DND-41 (cell line): ENCODE data around the gene MOB3B.

Experiments
- ATAC-seq: fragments of 200-7000 bp; cut with Tn5 transposase; 3 replicates; pipeline ENCODE4 v1.9.1; 2021; ENCODE audit warnings: low read depth; ENCODE audit not compliant: insufficient read depth
- DNase-seq: peaks from one replicate; pipeline ENCODE4 v3.0.0-alpha.2; 2020
- H2AFZ ChIP-seq: 2 replicates; pipeline ENCODE4 v1.6.0; 2012; ENCODE audit warnings: low read depth, low read length
- H3K27ac ChIP-seq: 2 replicates; pipeline ENCODE4 v1.5.1; 2012; ENCODE audit warnings: low read length, inconsistent platforms
- H3K27me3 ChIP-seq: fragments of 200-600 bp; sonication (generic); 2 replicates; pipeline ENCODE4 v1.6.0; 2012; ENCODE audit warnings: low read length, mild to moderate bottlenecking, inconsistent platforms; ENCODE audit not compliant: insufficient read depth, poor library complexity
- H3K36me3 ChIP-seq: 2 replicates; pipeline ENCODE4 v1.5.1; 2012; ENCODE audit warnings: low read length, inconsistent platforms; ENCODE audit not compliant: insufficient read depth
- H3K4me1 ChIP-seq: 2 replicates; pipeline ENCODE4 v1.5.1; 2012; ENCODE audit warnings: mild to moderate bottlenecking, low read length; ENCODE audit not compliant: insufficient read depth
- H3K4me2 ChIP-seq: 2 replicates; pipeline ENCODE4 v1.6.0; 2012; ENCODE audit warnings: mild to moderate bottlenecking, moderate library complexity, low read length, inconsistent platforms; ENCODE audit not compliant: insufficient read depth
- H3K4me3 ChIP-seq, 2 experiments: fragments of 200-600 bp in 1 of 2; shearing (Covaris generic) in 1 of 2; 2 replicates each; pipeline ENCODE4 v1.5.1; 2012 to 2016; ENCODE audit warnings: inconsistent platforms in 2 of 2, low read length in 2 of 2, mild to moderate bottlenecking in 2 of 2, low read depth in 1 of 2, moderate library complexity in 1 of 2
- H3K79me2 ChIP-seq: 2 replicates; pipeline ENCODE4 v1.6.0; 2012; ENCODE audit warnings: low read length, inconsistent platforms; ENCODE audit not compliant: insufficient read depth
- H3K9ac ChIP-seq: 2 replicates; pipeline ENCODE4 v1.6.0; 2012; ENCODE audit warnings: low read depth, mild to moderate bottlenecking, inconsistent platforms, low read length, moderate library complexity
- H3K9me3 ChIP-seq: 2 replicates; pipeline ENCODE4 v1.5.1; 2012; ENCODE audit warnings: low read length, moderate library complexity, mild to moderate bottlenecking, inconsistent platforms; ENCODE audit not compliant: insufficient read depth, severe bottlenecking
- H4K20me1 ChIP-seq: 2 replicates; pipeline ENCODE4 v1.6.0; 2012; ENCODE audit warnings: low read length; ENCODE audit not compliant: insufficient read depth
- CTCF ChIP-seq: IDR thresholded peaks from 2 replicates; pipeline ENCODE4 v1.5.1; 2012; ENCODE audit warnings: borderline replicate concordance, low read length, moderate library complexity, mild to moderate bottlenecking; ENCODE audit not compliant: poor library complexity, severe bottlenecking; ENCODE audit errors: extremely low read depth
- EZH2 ChIP-seq: IDR thresholded peaks from 3 replicates; pipeline ENCODE4 v1.6.1; 2012; ENCODE audit warnings: borderline replicate concordance, low read depth, mild to moderate bottlenecking, moderate library complexity, low read length, inconsistent platforms; ENCODE audit not compliant: severe bottlenecking

Gene MOB3B

GRCh38 chr9:27372615-27373014 is 157.0 kb downstream of the MOB3B start:
- Histone ChIP-seq H3K4me2 (no peak overlapping the region), H3K9me3 (no peaks in the 10 kb centered on the region), H3K27ac (no peak overlapping the region), H3K36me3 (no peaks in the 10 kb centered on the region), H3K4me1 (no peaks in the 10 kb centered on the region), H2AFZ (no peak overlapping the region), H4K20me1 (no peaks in the 10 kb centered on the region), H3K4me3 (no peak overlapping the region), H3K9ac (no peak overlapping the region), H3K79me2 (no peaks in the 10 kb centered on the region), H3K27me3 (no peaks in the 10 kb centered on the region)
- DNase-seq (no peak), ATAC-seq (no peak)
- no peak for TF ChIP-seq EZH2
- no peak for TF ChIP-seq CTCF

GRCh38 chr9:27371382-27371781 is 158.2 kb downstream of the MOB3B start:
- Histone ChIP-seq H3K27ac (no peak overlapping the region), H3K4me3 (no peak overlapping the region), H3K9ac (no peak overlapping the region), H2AFZ (no peak overlapping the region), H3K4me1 (no peaks in the 10 kb centered on the region), H3K79me2 (no peaks in the 10 kb centered on the region), H3K9me3 (no peaks in the 10 kb centered on the region), H3K27me3 (no peaks in the 10 kb centered on the region), H4K20me1 (no peaks in the 10 kb centered on the region), H3K36me3 (no peaks in the 10 kb centered on the region), H3K4me2 (no peak overlapping the region)
- DNase-seq (no peak), ATAC-seq (no peak)
- TF ChIP-seq CTCF: no peak
- no peak for TF ChIP-seq EZH2

GRCh38 chr9:27369591-27369990 is 160.0 kb downstream of the MOB3B start:
- no peak overlapping the region for H2AFZ ChIP-seq
- no peaks in the 10 kb centered on the region for H3K4me1 ChIP-seq
- no peaks in the 10 kb centered on the region for H4K20me1 ChIP-seq
- H3K9ac ChIP-seq: no peak overlapping the region
- no peaks in the 10 kb centered on the region for H3K9me3 ChIP-seq
- TF ChIP-seq EZH2: no peak
- no peak for TF ChIP-seq CTCF
- no peaks in the 10 kb centered on the region for H3K27me3 ChIP-seq
- no peak overlapping the region for H3K4me2 ChIP-seq
- H3K79me2 ChIP-seq: no peaks in the 10 kb centered on the region
- H3K4me3 ChIP-seq: no peak overlapping the region
- H3K27ac ChIP-seq: no peak overlapping the region
- DNase-seq: no peak
- no peaks in the 10 kb centered on the region for H3K36me3 ChIP-seq
- ATAC-seq: no peak
